Measurements from ENCODE around the gene ATPAF2.
A peak's percentile ranks its signal among the peaks of the same experiment; 100 is the strongest.

Gene ATPAF2

DNA sequence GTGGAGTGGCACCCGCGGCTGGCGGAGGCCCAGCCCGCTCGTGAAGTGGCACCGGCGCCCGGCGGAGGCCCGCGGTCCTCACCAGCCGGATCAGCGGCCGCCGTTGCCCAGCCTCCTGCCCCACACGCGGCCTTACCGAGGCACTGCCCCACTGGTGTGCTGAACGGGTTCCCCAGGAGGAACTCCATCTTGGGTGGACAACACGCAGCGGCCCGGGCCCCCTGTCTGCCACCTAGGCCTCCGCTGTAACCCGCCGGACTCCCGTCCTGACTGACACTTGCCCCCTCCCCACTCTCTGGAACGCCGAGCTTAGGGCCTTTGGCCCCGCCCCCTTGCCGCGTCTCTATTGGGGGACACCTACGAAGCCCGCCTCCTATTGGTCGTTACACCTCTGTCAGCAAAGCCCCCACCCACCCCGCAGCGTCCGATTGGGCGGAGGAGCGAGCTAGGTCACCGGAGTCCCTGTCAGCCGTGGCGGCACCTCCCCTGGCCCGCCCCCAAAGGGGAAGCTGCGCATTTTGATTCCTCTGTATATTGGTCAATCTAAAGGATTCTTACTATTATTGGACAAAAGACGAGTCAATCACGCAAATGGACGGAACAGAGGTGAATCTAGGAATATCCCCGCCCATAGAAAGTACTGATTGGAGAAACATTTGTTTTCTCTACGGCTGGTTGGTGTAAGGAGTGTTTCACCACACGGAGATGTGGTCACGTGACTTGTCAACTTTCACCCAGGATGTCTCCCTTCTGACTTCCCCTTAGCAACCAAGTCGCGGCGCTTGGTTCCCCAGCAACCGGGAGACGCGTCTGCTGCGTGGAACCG lies 66.6 kb downstream of the ATPAF2 start, which contains the start of the genes DRC3 and TOM1L2:
TSS of gene DRC3 (plus strand) at position 737 of the 826 bp plus-strand sequence. CDS start 4,737 bp downstream, outside the sequence.
TSS of gene TOM1L2 (minus strand) at position 275 of the 826 bp plus-strand sequence. CDS start at position 188, 87 bp downstream.
- peak; percentile 97 for FAIRE-seq
- peak; percentile 94 for DNase-seq (ENCODE audit: insufficient read length, low spot score)
- TF ChIP-seq, protein P1, sequence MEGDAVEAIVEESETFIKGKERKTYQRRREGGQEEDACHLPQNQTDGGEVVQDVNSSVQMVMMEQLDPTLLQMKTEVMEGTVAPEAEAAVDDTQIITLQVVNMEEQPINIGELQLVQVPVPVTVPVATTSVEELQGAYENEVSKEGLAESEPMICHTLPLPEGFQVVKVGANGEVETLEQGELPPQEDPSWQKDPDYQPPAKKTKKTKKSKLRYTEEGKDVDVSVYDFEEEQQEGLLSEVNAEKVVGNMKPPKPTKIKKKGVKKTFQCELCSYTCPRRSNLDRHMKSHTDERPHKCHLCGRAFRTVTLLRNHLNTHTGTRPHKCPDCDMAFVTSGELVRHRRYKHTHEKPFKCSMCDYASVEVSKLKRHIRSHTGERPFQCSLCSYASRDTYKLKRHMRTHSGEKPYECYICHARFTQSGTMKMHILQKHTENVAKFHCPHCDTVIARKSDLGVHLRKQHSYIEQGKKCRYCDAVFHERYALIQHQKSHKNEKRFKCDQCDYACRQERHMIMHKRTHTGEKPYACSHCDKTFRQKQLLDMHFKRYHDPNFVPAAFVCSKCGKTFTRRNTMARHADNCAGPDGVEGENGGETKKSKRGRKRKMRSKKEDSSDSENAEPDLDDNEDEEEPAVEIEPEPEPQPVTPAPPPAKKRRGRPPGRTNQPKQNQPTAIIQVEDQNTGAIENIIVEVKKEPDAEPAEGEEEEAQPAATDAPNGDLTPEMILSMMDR (IDR thresholded peaks at IDR 0.05; ENCODE audit: insufficient read depth, missing control alignments) = no peak

DNA sequence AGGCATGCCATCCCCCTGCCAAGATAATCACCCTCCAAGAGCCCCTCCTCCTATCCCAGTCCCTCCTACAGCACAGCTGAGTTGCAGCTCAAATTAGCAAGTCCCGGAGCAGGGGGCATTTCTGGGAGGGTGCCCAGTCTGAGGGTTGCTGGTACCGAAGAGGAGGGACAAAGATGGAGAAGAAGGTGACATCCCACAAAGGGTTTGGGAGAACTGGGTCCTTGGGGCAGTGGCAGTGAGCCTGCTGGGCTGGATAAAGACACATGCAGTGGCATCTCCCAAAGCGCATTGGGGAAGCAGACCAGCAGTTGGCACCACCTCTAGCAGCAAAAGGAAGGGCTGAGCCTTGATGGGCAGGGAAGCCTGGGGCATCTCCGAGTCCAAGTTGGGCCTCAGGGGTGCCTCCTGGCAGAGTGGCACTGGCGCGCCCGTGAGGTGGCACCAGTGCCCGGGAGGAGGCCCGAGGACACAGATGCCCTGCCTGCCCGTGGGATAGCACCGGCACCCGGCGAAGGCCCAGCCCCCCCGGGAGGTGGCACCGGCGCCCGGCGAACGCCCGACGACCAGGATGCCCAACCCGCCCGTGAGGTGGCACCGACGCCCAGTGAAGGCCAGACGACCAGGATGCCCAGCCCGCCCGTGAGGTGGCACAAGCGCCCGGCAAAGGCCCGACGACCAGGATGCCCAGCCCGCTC lies 67.4 kb downstream of the ATPAF2 start:
- no peak for DNase-seq (ENCODE audit: insufficient read length, low spot score)

DNA sequence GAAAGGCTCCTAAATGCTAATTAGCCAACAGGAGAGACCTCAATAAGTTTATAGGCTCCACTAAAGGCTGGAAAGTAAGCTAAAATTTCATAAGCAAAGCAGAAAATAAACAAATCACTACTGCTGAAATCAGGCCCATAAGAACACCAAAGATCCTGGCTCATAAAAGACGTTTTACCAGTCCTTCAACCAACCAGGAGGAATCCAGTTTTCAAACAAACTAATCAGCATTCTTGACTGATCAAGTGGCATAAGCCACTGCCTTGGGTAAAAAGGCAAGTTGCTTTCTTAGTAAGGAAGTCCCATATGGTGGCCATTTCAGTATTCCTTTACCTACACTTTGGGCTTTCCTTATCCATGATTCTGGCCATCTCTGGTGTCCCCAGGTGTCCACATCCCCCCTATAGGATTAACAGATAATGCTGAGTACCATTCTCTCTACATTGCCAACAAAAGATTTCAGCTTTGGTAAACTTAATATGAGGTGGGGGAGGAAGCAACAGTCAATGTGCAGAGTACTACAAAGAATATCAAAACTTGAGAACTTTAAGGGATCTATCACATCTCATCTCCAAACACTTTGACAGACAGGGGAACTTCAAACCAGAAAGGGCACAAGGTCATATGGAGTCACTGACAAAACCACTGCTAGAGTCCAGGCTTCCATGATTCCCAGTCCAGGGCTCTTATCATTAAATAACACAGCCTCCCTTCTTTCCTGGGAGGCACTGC lies 68.1 kb downstream of the ATPAF2 start:
- DNase-seq (ENCODE audit: insufficient read length, low spot score) (no peak), FAIRE-seq (no peak)
- TF ChIP-seq, protein P1 (IDR thresholded peaks at IDR 0.05; ENCODE audit: insufficient read depth, missing control alignments) = no peak

More for the DNA sequence above, 67.4 kb downstream of the ATPAF2 start:
- FAIRE-seq = no peak
- TF ChIP-seq, protein P1 (IDR thresholded peaks at IDR 0.05; ENCODE audit: insufficient read depth, missing control alignments) = no peak
